Vagina (tissue), 2 donors: ENCODE results near the gene CCDC83. TPM values are rescaled to one million over a fixed set of nuclear protein-coding genes. Genes with fewer than 3 reads are reported as not detected.

Source experiments
- DNase-seq, 2 donors: peaks; one replicate each; pipeline ENCODE4 v3.0.0-alpha.2; 2017; ENCODE audit errors: extremely low spot score in 2 of 2
- H3K27ac ChIP-seq: fragments of 200-600 bp; sonication (generic); one replicate; pipeline ENCODE4 v1.5.1; 2019
- H3K27me3 ChIP-seq: fragments of 200-600 bp; sonication (generic); one replicate; pipeline ENCODE4 v1.5.1; 2019
- H3K36me3 ChIP-seq, 2 donors: fragments of 200-600 bp; sonication (generic); one replicate each; pipeline ENCODE4 v1.5.1; 2017 to 2019
- H3K4me1 ChIP-seq: fragments of 200-600 bp; sonication (generic); one replicate; pipeline ENCODE4 v1.5.1; 2019
- H3K4me3 ChIP-seq, 2 donors: fragments of 200-600 bp; sonication (generic); 1 replicate in 1 of 2; 2 replicates in 1 of 2; pipeline ENCODE4 v1.5.1; 2016 to 2019
- H3K9me3 ChIP-seq: fragments of 200-600 bp; sonication (generic); one replicate; pipeline ENCODE4 v1.5.1; 2019
- POLR2A ChIP-seq, 2 donors: fragments of 450-650 bp; IDR thresholded peaks; one replicate each; pipeline ENCODE4 v1.6.1; 2017; ENCODE audit warnings: antibody characterized with exemption in 2 of 2, mild to moderate bottlenecking in 2 of 2, moderate library complexity in 2 of 2
- POLR2AphosphoS5 ChIP-seq, 2 donors: sonication (generic); formaldehyde crosslinking; IDR thresholded peaks; one replicate each; pipeline ENCODE4 v1.9.0; 2017; ENCODE audit warnings: antibody characterized with exemption in 2 of 2, mild to moderate bottlenecking in 2 of 2, low read depth in 1 of 2; ENCODE audit not compliant: insufficient read depth in 1 of 2
- intact Hi-C: fragments of 100-400 bp; cut with DNase I; formaldehyde crosslinking; loops from one replicate; pipeline ENCODE4 v1.15.1; 2023
- total RNA-seq: library from RNA; depleted of rRNA; stranded (reverse); fragments of >200 nt; gene quantifications from one replicate; pipeline ENCODE4 v1.2.3, GENCODE V29; 2016
- TF ChIP-seq, protein P1 (sequence below), 3 experiments: fragments of 450-650 bp in 2 of 3; fragments of 200-600 bp in 1 of 3; sonication (generic) in 1 of 3; IDR thresholded peaks; one replicate each; pipeline ENCODE4 v1.5.1; 2017 to 2019; ENCODE audit warnings: antibody characterized with exemption in 3 of 3, mild to moderate bottlenecking in 2 of 3, moderate library complexity in 2 of 3

CCDC83 gene
- total RNA-seq, 1 donor from 2014 or later, result not detected

DNA sequence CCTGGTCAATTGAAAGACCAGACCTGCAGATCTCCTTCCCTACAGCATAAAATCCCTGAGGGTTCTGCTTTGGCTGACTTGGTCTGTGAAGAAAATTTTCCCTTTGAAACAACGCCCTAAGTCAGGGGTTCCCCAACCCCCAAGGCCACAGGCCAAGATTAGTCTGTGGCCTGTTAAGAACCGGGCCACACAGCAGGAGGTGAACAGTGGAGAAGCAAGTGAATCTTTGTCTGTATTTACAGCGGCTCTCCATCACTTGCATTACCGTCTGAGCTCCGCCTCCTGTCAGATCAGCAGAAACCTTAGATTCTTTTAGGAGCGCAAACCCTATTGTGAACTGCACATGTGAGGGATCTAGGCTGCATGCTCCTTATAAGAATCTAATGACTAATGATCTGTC lies 38.2 kb downstream of the CCDC83 start:
- Histone ChIP-seq H3K4me1 (no peaks in the 10 kb centered on the region), H3K36me3 (no peaks in the 10 kb centered on the region), H3K27ac (no peak overlapping the region), H3K27me3 (no peaks in the 10 kb centered on the region), H3K9me3 (no peaks in the 10 kb centered on the region), H3K4me3 (no peak overlapping the region)
- DNase-seq, result no peak
- TF ChIP-seq POLR2AphosphoS5 (IDR thresholded peaks at IDR 0.05; ENCODE audit: insufficient read depth in 1 of 2, low read depth in 1 of 2) (no peak), POLR2A (IDR thresholded peaks at IDR 0.05) (no peak)
- TF ChIP-seq, protein P1, sequence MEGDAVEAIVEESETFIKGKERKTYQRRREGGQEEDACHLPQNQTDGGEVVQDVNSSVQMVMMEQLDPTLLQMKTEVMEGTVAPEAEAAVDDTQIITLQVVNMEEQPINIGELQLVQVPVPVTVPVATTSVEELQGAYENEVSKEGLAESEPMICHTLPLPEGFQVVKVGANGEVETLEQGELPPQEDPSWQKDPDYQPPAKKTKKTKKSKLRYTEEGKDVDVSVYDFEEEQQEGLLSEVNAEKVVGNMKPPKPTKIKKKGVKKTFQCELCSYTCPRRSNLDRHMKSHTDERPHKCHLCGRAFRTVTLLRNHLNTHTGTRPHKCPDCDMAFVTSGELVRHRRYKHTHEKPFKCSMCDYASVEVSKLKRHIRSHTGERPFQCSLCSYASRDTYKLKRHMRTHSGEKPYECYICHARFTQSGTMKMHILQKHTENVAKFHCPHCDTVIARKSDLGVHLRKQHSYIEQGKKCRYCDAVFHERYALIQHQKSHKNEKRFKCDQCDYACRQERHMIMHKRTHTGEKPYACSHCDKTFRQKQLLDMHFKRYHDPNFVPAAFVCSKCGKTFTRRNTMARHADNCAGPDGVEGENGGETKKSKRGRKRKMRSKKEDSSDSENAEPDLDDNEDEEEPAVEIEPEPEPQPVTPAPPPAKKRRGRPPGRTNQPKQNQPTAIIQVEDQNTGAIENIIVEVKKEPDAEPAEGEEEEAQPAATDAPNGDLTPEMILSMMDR (IDR thresholded peaks at IDR 0.05), result no peak
- intact Hi-C loops, result no loop called here

DNA sequence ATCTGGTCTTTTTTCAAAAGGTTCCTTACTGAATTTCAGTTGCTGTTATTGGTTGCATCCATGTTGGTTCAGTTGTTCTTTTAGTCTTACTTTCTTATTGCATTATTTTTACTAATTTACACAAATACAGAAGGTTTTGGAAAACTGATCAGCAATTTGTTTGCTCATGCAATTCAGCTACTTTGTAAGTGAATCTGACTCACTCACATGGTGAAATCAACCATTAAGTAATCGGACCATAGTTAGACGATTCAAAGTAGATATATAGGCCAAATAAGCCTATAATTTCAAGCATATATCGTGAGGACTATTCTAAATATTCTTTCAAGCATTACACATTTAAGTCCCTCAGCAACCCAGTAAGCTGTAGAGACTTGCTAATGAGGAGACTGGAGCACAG lies 41.7 kb downstream of the CCDC83 start:
- TF ChIP-seq POLR2A (IDR thresholded peaks at IDR 0.05) (no peak), POLR2AphosphoS5 (IDR thresholded peaks at IDR 0.05; ENCODE audit: insufficient read depth in 1 of 2, low read depth in 1 of 2) (no peak)
- TF ChIP-seq, protein P1 (IDR thresholded peaks at IDR 0.05), result no peak
- Histone ChIP-seq H3K9me3 (no peaks in the 10 kb centered on the region), H3K4me1 (no peaks in the 10 kb centered on the region), H3K4me3 (no peak overlapping the region), H3K27me3 (no peaks in the 10 kb centered on the region), H3K27ac (no peak overlapping the region), H3K36me3 (no peaks in the 10 kb centered on the region)
- intact Hi-C loops, result no loop called here
- no peak for DNase-seq

DNA sequence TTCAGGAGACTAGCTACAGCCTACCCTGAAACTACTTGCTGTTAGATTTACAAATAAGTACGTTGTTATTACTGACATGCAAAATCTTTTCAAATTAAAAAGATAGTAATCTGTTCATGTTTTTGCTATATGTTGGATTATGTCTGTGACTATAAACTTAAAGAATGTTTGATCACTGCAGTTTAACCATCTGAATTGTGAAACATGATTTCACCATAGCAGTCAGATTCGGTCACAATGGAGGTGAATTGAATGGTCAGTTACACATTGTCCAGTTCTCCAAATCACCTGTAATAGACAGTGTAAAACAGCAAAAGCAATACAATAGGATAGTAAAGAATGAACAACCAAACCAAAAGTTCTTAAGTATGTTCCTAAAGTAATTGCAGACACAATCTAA lies 43.3 kb downstream of the CCDC83 start:
- intact Hi-C loops, result no loop called here
- Histone ChIP-seq H3K9me3 (no peaks in the 10 kb centered on the region), H3K27me3 (no peaks in the 10 kb centered on the region), H3K4me1 (no peaks in the 10 kb centered on the region), H3K36me3 (no peaks in the 10 kb centered on the region), H3K27ac (no peak overlapping the region), H3K4me3 (no peak overlapping the region)
- no peak for TF ChIP-seq POLR2A (IDR thresholded peaks at IDR 0.05)
- TF ChIP-seq, protein P1 (IDR thresholded peaks at IDR 0.05), result no peak
- TF ChIP-seq POLR2AphosphoS5 (IDR thresholded peaks at IDR 0.05; ENCODE audit: insufficient read depth in 1 of 2, low read depth in 1 of 2), result no peak
- DNase-seq, result no peak

DNA sequence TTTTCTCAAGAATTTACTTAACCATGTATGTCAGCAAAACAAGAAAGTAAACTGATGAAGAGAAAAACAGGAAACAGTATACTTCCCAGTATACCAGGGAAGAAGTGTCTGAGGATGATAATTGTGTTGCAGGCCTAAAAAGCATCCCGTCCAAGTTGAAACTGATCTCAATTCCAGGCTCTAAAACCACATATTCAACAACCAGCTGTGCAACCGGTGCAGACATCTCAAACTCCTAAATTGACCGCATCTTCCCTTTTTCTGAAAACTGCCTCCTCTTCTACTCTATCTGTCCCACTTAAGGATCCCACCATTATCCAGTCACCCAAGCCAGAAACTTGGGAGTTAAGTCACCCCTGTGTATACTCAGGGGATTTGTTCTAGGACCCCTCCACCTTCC lies 47.2 kb downstream of the CCDC83 start:
- intact Hi-C loops, result no loop called here
- H3K4me1 ChIP-seq, result no peaks in the 10 kb centered on the region
- DNase-seq, result no peak
- TF ChIP-seq POLR2A (IDR thresholded peaks at IDR 0.05), result no peak
- no peak for TF ChIP-seq POLR2AphosphoS5 (IDR thresholded peaks at IDR 0.05; ENCODE audit: insufficient read depth in 1 of 2, low read depth in 1 of 2)
- TF ChIP-seq, protein P1 (IDR thresholded peaks at IDR 0.05), result no peak
- no peaks in the 10 kb centered on the region for H3K9me3 ChIP-seq
- no peaks in the 10 kb centered on the region for H3K27me3 ChIP-seq
- no peak overlapping the region for H3K4me3 ChIP-seq
- no peak overlapping the region for H3K27ac ChIP-seq
- no peaks in the 10 kb centered on the region for H3K36me3 ChIP-seq

DNA sequence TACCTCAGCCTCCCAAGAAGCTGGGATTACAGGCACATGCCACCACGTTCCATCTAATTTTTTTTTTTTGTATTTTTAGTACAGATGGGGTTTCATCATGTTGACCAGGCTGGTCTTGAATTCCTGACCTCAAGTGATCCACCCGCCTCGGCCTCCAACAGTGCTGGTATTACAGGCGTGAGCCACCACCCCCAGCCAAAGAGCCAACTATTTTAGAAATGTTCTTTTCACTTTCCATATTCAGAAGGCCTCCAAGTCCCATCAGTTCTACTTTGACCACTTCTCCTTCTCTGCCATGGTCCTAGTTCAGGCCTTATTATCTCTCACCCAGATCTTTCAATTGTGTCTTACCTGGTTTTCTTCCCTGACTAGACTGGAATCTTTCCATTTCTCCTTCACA lies 48.2 kb downstream of the CCDC83 start:
- no peak overlapping the region for H3K4me3 ChIP-seq
- H3K4me1 ChIP-seq, result no peaks in the 10 kb centered on the region
- H3K36me3 ChIP-seq, result no peaks in the 10 kb centered on the region
- DNase-seq, result no peak
- H3K27ac ChIP-seq, result no peak overlapping the region
- no peaks in the 10 kb centered on the region for H3K27me3 ChIP-seq
- intact Hi-C loops, result no loop called here
- TF ChIP-seq, protein P1 (IDR thresholded peaks at IDR 0.05), result no peak
- TF ChIP-seq POLR2A (IDR thresholded peaks at IDR 0.05), result no peak
- no peak for TF ChIP-seq POLR2AphosphoS5 (IDR thresholded peaks at IDR 0.05; ENCODE audit: insufficient read depth in 1 of 2, low read depth in 1 of 2)
- no peaks in the 10 kb centered on the region for H3K9me3 ChIP-seq
